HCT116 (cell line): Measurements from ENCODE around the gene TPRG1. TPM values are rescaled to one million over a fixed set of nuclear protein-coding genes. Genes with fewer than 3 reads are reported as not detected.

Source experiments
- ATAC-seq: fragments of 200-7000 bp; cut with Tn5 transposase; 2 replicates; pipeline ENCODE4 v1.9.1; 2020; ENCODE audit warnings: mild to moderate bottlenecking, moderate library complexity
- BruUV-seq: library from RNA; stranded (reverse); fragments of 400-500 nt; replicated peaks from 2 replicates; lab custom pipeline; 2021; lab: Mats Ljungman, UMichigan
- CTCF ChIA-PET: fragments of 300-600 bp; sonication (Branson Sonifier 250); formaldehyde crosslinking; loops from one replicate; lab custom pipeline; 2021; ENCODE audit warnings: antibody characterized with exemption; lab: Charles Lee
- POLR2A ChIA-PET: fragments of 300-600, 350-600 bp; sonication (Branson Sonifier 250); formaldehyde crosslinking; loops from one replicate; lab custom pipeline; 2021; ENCODE audit warnings: antibody characterized with exemption; lab: Charles Lee
- RAD21 ChIA-PET, 2 experiments: fragments of 300-600 bp; sonication (Branson Sonifier 250); formaldehyde crosslinking; loops; one replicate each; lab custom pipeline; 2023; ENCODE audit warnings: low total read pairs in 2 of 2; ENCODE audit not compliant: uncharacterized antibody in 2 of 2, unreplicated experiment in 2 of 2, low non-redundant PET in 1 of 2; lab: Charles Lee
- DNase-seq: peaks from one replicate; pipeline ENCODE4 v3.0.0-alpha.2; 2010; ENCODE audit warnings: low read depth, low spot score
- H2AFZ ChIP-seq: fragments of 200-600 bp; shearing (Covaris generic), sonication (generic); 2 replicates; pipeline ENCODE4 v1.6.1; 2017; ENCODE audit warnings: low read depth, mixed run types, mixed read lengths, antibody characterized with exemption, low read length; ENCODE audit not compliant: poor library complexity, severe bottlenecking
- H3K27ac ChIP-seq: 2 replicates; pipeline ENCODE4 v1.5.1; 2012; ENCODE audit warnings: low read depth, low read length
- H3K27me3 ChIP-seq: fragments of 200-600 bp; sonication (generic); 2 replicates; pipeline ENCODE4 v1.6.1; 2016; ENCODE audit warnings: mixed run types, low read length, mixed read lengths; ENCODE audit not compliant: insufficient read depth
- H3K36me3 ChIP-seq, 2 experiments: fragments of 200-500 bp in 1 of 2; fragments of 200-600 bp in 1 of 2; sonication (Bioruptor generic) in 1 of 2; sonication (generic) in 1 of 2; 2 replicates each; pipeline versions ENCODE4 v1.5.1 to v1.6.1; 2014 to 2016; ENCODE audit warnings: low read length in 2 of 2, inconsistent platforms in 1 of 2, mixed read lengths in 1 of 2, mixed run types in 1 of 2; ENCODE audit not compliant: insufficient read depth in 2 of 2, control insufficient read depth in 1 of 2
- H3K4me1 ChIP-seq, 2 experiments: fragments of 200-600 bp in 1 of 2; sonication (generic) in 1 of 2; 2 replicates each; pipeline versions ENCODE4 v1.5.1 to v1.6.1; 2012 to 2017; ENCODE audit warnings: low read length in 2 of 2, inconsistent platforms in 1 of 2, mild to moderate bottlenecking in 1 of 2, mixed read lengths in 1 of 2, mixed run types in 1 of 2, moderate library complexity in 1 of 2; ENCODE audit not compliant: insufficient read depth in 2 of 2, control insufficient read depth in 1 of 2
- H3K4me2 ChIP-seq: fragments of 200-600 bp; sonication (generic); 2 replicates; pipeline ENCODE4 v1.6.1; 2017; ENCODE audit warnings: mixed run types, low read length, mixed read lengths
- H3K4me3 ChIP-seq, 2 experiments: fragments of 200-600 bp in 1 of 2; sonication (generic) in 1 of 2; replicated peaks in 1 of 2; 2 replicates each; pipeline ENCODE4 v1.5.1; 2011 to 2016; ENCODE audit warnings: low read length in 2 of 2, control low read depth in 1 of 2, low read depth in 1 of 2, mild to moderate bottlenecking in 1 of 2, mixed read lengths in 1 of 2, mixed run types in 1 of 2
- H3K79me2 ChIP-seq: fragments of 200-600 bp; sonication (generic); 2 replicates; pipeline ENCODE4 v1.6.1; 2017; ENCODE audit warnings: mild to moderate bottlenecking, mixed run types, low read length, moderate library complexity, mixed read lengths; ENCODE audit not compliant: insufficient read depth
- H3K9ac ChIP-seq: fragments of 200-600 bp; sonication (generic); 2 replicates; pipeline ENCODE4 v1.6.1; 2016; ENCODE audit warnings: low read length, mixed read lengths
- H3K9me2 ChIP-seq: fragments of 200-600 bp; sonication (generic), shearing (Covaris generic); 2 replicates; pipeline ENCODE4 v1.6.1; 2017; ENCODE audit warnings: mixed run types, mild to moderate bottlenecking, moderate library complexity; ENCODE audit not compliant: insufficient read depth
- H3K9me3 ChIP-seq, 2 experiments: fragments of 200-500 bp in 1 of 2; fragments of 200-600 bp in 1 of 2; sonication (Bioruptor generic) in 1 of 2; sonication (generic) in 1 of 2; 2 replicates each; pipeline ENCODE4 v1.6.1; 2014 to 2017; ENCODE audit warnings: low read length in 2 of 2, mixed read lengths in 2 of 2, inconsistent platforms in 1 of 2, low read depth in 1 of 2, mild to moderate bottlenecking in 1 of 2, mixed run types in 1 of 2, moderate library complexity in 1 of 2; ENCODE audit not compliant: control insufficient read depth in 1 of 2, insufficient read depth in 1 of 2
- H4K20me1 ChIP-seq: fragments of 200-600 bp; sonication (generic), shearing (Covaris generic); 2 replicates; pipeline ENCODE4 v1.6.1; 2017; ENCODE audit warnings: mixed run types, mild to moderate bottlenecking, moderate library complexity; ENCODE audit not compliant: insufficient read depth
- EGR1 ChIP-seq: IDR thresholded peaks from 2 replicates; pipeline ENCODE4 v1.6.1; 2012; ENCODE audit warnings: low read depth
- FOSL1 ChIP-seq: IDR thresholded peaks from 2 replicates; pipeline ENCODE4 v1.6.1; 2012; ENCODE audit warnings: low read depth
- JUND ChIP-seq: IDR thresholded peaks from 2 replicates; pipeline ENCODE4 v1.6.1; 2012
- POLR2AphosphoS5 ChIP-seq: IDR thresholded peaks from 2 replicates; pipeline ENCODE4 v1.6.1; 2011; ENCODE audit warnings: mild to moderate bottlenecking, low read depth, low read length, moderate library complexity
- RAD21 ChIP-seq: IDR thresholded peaks from 2 replicates; pipeline ENCODE4 v1.6.1; 2012; ENCODE audit warnings: low read depth, mild to moderate bottlenecking
- SIN3A ChIP-seq: IDR thresholded peaks from 2 replicates; pipeline ENCODE4 v1.6.1; 2012; ENCODE audit warnings: low read depth
- SP1 ChIP-seq: IDR thresholded peaks from 2 replicates; pipeline ENCODE4 v1.6.1; 2012; ENCODE audit warnings: low read depth
- SRF ChIP-seq: IDR thresholded peaks from 2 replicates; pipeline ENCODE4 v1.6.1; 2012; ENCODE audit warnings: low read depth
- YY1 ChIP-seq: IDR thresholded peaks from 2 replicates; pipeline ENCODE4 v1.6.1; 2011; ENCODE audit warnings: low read length, low read depth, moderate library complexity, mild to moderate bottlenecking; ENCODE audit not compliant: insufficient replicate concordance; ENCODE audit errors: extremely low read depth
- ZFX ChIP-seq: fragments of 450-650 bp; IDR thresholded peaks from 2 replicates; pipeline ENCODE4 v1.6.1; 2017
- intact Hi-C: fragments of 100-400 bp; cut with micrococcal nuclease; formaldehyde crosslinking; loops from 2 replicates; pipeline ENCODE4 v1.10.0; 2022
- total RNA-seq: library from RNA; stranded (reverse); gene quantifications from one replicate; pipeline ENCODE4 v1.2.1, GENCODE V29; 2021; ENCODE audit not compliant: unreplicated experiment
- TF ChIP-seq, protein P1 (sequence below): IDR thresholded peaks from 2 replicates; pipeline ENCODE4 v1.6.1; 2011; ENCODE audit warnings: mild to moderate bottlenecking, low read length, moderate library complexity; ENCODE audit not compliant: insufficient replicate concordance; ENCODE audit errors: extremely low read depth
- TF ChIP-seq, protein P2 (sequence below): IDR thresholded peaks from 2 replicates; pipeline ENCODE4 v1.6.1; 2012
- TF ChIP-seq, protein P3 (sequence below), 3 experiments: fragments of 200-600 bp in 1 of 3; sonication (generic) in 1 of 3; IDR thresholded peaks in 2 of 3; conservative IDR thresholded peaks in 1 of 3; 2 replicates each; pipeline ENCODE4 v1.5.1; 2012 to 2017; ENCODE audit warnings: low read depth in 2 of 3, low read length in 2 of 3, antibody characterized with exemption in 1 of 3, borderline replicate concordance in 1 of 3, control low read depth in 1 of 3, mild to moderate bottlenecking in 1 of 3, mixed read lengths in 1 of 3, mixed run types in 1 of 3, moderate library complexity in 1 of 3; ENCODE audit not compliant: insufficient read depth in 1 of 3

Gene TPRG1
- total RNA-seq, 1 experiment from 2014 or later, result 2.8 TPM

DNA sequence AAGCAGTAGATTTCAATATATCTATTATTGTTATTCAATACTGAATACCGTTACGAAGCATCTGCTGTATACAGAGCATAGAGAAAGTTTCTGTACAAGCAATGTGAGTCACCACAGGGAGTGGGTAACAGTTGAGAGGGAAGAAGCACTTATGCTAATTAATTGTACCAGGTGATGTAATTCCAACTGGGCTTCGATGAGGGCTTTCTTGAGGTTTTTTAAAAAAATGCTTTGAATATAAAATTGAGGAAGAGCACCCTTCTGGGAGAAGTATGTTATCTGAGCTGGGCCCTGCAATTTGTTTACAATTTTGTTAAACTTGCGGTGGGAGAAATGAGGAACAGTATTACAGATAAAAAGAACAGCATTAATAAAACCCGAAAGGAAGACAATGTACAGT is 197.9 kb downstream of the TPRG1 start (continued):
- TF ChIP-seq ZFX (no peak), YY1 (no peak), RAD21 (no peak), FOSL1 (no peak), SP1 (no peak), JUND (no peak), SIN3A (no peak), SRF (no peak), EGR1 (no peak)
- TF ChIP-seq, protein P1, sequence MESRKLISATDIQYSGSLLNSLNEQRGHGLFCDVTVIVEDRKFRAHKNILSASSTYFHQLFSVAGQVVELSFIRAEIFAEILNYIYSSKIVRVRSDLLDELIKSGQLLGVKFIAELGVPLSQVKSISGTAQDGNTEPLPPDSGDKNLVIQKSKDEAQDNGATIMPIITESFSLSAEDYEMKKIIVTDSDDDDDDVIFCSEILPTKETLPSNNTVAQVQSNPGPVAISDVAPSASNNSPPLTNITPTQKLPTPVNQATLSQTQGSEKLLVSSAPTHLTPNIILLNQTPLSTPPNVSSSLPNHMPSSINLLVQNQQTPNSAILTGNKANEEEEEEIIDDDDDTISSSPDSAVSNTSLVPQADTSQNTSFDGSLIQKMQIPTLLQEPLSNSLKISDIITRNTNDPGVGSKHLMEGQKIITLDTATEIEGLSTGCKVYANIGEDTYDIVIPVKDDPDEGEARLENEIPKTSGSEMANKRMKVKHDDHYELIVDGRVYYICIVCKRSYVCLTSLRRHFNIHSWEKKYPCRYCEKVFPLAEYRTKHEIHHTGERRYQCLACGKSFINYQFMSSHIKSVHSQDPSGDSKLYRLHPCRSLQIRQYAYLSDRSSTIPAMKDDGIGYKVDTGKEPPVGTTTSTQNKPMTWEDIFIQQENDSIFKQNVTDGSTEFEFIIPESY, result no peak

DNA sequence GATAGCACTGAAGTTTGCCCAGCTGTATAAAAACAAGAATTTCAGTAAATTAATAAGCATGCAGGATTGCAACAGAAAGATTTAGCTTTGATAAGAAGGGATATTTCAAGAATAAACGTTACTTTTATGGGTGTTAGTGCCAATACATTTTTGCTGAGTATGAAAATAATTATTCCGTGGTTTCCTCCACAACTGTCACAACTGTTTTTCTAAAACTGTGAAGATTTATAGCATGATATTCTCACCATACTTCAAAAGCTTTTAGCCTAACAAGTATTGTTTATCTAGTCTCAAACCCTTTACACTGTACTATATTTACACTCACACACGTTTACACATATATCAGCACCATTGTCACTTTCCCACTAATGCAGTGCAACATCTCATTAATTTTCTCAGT is 200.5 kb downstream of the TPRG1 start:
- H3K9me2 ChIP-seq, result no peaks in the 10 kb centered on the region
- BruUV-seq, result no TSS peak
- H3K4me2 ChIP-seq, result no peak overlapping the region
- no peaks in the 10 kb centered on the region for H3K36me3 ChIP-seq
- intact Hi-C loops, result no loop called here
- CTCF ChIA-PET, result no interaction called here
- no peaks in the 10 kb centered on the region for H3K27me3 ChIP-seq
- no peaks in the 10 kb centered on the region for H3K79me2 ChIP-seq
- H3K9ac ChIP-seq, result no peak overlapping the region
- POLR2A ChIA-PET, result no interaction called here
- ATAC-seq, result no peak
- H4K20me1 ChIP-seq, result no peaks in the 10 kb centered on the region
- no peak overlapping the region for H3K27ac ChIP-seq
- H3K9me3 ChIP-seq, result no peaks in the 10 kb centered on the region
- DNase-seq, result no peak
- no peaks in the 10 kb centered on the region for H3K4me1 ChIP-seq
- H3K4me3 ChIP-seq, result no peak overlapping the region
- TF ChIP-seq, protein P2, sequence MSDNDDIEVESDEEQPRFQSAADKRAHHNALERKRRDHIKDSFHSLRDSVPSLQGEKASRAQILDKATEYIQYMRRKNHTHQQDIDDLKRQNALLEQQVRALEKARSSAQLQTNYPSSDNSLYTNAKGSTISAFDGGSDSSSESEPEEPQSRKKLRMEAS, result no peak
- TF ChIP-seq, protein P3, sequence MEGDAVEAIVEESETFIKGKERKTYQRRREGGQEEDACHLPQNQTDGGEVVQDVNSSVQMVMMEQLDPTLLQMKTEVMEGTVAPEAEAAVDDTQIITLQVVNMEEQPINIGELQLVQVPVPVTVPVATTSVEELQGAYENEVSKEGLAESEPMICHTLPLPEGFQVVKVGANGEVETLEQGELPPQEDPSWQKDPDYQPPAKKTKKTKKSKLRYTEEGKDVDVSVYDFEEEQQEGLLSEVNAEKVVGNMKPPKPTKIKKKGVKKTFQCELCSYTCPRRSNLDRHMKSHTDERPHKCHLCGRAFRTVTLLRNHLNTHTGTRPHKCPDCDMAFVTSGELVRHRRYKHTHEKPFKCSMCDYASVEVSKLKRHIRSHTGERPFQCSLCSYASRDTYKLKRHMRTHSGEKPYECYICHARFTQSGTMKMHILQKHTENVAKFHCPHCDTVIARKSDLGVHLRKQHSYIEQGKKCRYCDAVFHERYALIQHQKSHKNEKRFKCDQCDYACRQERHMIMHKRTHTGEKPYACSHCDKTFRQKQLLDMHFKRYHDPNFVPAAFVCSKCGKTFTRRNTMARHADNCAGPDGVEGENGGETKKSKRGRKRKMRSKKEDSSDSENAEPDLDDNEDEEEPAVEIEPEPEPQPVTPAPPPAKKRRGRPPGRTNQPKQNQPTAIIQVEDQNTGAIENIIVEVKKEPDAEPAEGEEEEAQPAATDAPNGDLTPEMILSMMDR (IDR thresholded peaks at IDR 0.05 in 2 of 3, conservative IDR thresholded peaks at IDR 0.05 in 1 of 3; ENCODE audit: borderline replicate concordance in 1 of 3, insufficient read depth in 1 of 3, low read depth in 2 of 3, low read length in 2 of 3), result no peak
- TF ChIP-seq POLR2AphosphoS5 (no peak), ZFX (no peak), RAD21 (no peak), SRF (no peak)
- TF ChIP-seq, all 23 proteins: peak for 0
- RAD21 ChIA-PET, result no interaction called here
- no peak overlapping the region for H2AFZ ChIP-seq
